ENCODE data around the gene ARID5B. TPM values are rescaled to one million over a fixed set of nuclear protein-coding genes. Genes with fewer than 3 reads are reported as not detected.

The ARID5B gene
- total and polyA plus RNA-seq, 2 experiments from 2014 or later = 1.3 to 1.6 TPM

DNA sequence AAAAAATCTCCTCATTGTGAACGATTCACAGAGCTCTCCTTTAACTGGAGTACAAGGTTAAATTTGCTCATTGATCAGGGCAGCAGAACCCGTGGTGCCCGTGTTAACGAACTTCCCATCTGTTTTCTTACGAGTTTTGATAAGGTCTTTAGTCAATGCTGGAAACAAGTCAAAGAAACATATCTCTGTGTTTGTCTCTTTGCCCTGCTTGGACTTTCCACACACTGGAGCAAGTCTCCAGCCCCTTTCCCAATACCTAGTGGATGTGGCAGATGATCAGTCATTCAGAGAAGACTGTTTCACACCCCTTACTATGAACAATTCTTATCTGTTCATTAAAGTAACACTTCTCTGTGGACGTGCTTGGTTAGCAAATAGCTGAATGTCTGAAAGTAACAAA lies 121.3 kb downstream of the ARID5B start (continued):
- TF ChIP-seq, protein P1, sequence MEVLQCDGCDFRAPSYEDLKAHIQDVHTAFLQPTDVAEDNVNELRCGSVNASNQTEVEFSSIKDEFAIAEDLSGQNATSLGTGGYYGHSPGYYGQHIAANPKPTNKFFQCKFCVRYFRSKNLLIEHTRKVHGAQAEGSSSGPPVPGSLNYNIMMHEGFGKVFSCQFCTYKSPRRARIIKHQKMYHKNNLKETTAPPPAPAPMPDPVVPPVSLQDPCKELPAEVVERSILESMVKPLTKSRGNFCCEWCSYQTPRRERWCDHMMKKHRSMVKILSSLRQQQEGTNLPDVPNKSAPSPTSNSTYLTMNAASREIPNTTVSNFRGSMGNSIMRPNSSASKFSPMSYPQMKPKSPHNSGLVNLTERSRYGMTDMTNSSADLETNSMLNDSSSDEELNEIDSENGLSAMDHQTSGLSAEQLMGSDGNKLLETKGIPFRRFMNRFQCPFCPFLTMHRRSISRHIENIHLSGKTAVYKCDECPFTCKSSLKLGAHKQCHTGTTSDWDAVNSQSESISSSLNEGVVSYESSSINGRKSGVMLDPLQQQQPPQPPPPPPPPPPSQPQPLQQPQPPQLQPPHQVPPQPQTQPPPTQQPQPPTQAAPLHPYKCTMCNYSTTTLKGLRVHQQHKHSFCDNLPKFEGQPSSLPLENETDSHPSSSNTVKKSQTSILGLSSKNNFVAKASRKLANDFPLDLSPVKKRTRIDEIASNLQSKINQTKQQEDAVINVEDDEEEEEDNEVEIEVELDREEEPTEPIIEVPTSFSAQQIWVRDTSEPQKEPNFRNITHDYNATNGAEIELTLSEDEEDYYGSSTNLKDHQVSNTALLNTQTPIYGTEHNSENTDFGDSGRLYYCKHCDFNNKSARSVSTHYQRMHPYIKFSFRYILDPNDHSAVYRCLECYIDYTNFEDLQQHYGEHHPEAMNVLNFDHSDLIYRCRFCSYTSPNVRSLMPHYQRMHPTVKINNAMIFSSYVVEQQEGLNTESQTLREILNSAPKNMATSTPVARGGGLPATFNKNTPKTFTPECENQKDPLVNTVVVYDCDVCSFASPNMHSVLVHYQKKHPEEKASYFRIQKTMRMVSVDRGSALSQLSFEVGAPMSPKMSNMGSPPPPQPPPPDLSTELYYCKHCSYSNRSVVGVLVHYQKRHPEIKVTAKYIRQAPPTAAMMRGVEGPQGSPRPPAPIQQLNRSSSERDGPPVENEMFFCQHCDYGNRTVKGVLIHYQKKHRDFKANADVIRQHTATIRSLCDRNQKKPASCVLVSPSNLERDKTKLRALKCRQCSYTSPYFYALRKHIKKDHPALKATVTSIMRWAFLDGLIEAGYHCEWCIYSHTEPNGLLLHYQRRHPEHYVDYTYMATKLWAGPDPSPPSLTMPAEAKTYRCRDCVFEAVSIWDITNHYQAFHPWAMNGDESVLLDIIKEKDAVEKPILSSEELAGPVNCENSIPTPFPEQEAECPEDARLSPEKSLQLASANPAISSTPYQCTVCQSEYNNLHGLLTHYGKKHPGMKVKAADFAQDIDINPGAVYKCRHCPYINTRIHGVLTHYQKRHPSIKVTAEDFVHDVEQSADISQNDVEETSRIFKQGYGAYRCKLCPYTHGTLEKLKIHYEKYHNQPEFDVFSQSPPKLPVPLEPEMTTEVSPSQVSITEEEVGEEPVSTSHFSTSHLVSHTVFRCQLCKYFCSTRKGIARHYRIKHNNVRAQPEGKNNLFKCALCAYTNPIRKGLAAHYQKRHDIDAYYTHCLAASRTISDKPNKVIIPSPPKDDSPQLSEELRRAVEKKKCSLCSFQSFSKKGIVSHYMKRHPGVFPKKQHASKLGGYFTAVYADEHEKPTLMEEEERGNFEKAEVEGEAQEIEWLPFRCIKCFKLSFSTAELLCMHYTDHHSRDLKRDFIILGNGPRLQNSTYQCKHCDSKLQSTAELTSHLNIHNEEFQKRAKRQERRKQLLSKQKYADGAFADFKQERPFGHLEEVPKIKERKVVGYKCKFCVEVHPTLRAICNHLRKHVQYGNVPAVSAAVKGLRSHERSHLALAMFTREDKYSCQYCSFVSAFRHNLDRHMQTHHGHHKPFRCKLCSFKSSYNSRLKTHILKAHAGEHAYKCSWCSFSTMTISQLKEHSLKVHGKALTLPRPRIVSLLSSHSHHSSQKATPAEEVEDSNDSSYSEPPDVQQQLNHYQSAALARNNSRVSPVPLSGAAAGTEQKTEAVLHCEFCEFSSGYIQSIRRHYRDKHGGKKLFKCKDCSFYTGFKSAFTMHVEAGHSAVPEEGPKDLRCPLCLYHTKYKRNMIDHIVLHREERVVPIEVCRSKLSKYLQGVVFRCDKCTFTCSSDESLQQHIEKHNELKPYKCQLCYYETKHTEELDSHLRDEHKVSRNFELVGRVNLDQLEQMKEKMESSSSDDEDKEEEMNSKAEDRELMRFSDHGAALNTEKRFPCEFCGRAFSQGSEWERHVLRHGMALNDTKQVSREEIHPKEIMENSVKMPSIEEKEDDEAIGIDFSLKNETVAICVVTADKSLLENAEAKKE (CRISPR knock-in tag; IDR thresholded peaks at IDR 0.05) = no peak
- no peak for TF ChIP-seq ZNF114 (CRISPR knock-in tag; IDR thresholded peaks at IDR 0.05)
- no peak for TF ChIP-seq EZH2 (IDR thresholded peaks at IDR 0.05; ENCODE audit: low read depth, unreplicated experiment)
- TF ChIP-seq JUNB (IDR thresholded peaks at IDR 0.05; ENCODE audit: unreplicated experiment) = no peak
- TF ChIP-seq, protein P2, sequence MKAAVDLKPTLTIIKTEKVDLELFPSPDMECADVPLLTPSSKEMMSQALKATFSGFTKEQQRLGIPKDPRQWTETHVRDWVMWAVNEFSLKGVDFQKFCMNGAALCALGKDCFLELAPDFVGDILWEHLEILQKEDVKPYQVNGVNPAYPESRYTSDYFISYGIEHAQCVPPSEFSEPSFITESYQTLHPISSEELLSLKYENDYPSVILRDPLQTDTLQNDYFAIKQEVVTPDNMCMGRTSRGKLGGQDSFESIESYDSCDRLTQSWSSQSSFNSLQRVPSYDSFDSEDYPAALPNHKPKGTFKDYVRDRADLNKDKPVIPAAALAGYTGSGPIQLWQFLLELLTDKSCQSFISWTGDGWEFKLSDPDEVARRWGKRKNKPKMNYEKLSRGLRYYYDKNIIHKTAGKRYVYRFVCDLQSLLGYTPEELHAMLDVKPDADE (IDR thresholded peaks at IDR 0.05) = no peak

DNA sequence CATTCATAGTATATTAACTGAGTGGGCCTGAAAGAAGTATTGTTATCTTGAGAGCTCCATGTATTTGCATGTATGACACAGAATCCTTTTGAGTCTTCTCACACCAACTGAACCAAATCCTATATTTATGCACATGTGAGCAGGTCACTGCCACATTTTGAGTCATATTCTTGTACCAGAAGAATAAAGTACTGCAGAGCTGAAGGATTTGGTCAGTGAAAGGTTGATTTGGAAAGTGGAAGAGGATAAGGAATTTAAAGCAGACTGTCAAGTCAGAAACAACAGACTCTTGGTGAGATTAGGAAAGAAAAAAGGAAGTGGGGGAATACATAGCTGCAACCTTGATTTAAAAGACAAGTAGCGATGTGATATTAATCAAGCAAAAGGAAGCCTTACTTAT lies 121.8 kb downstream of the ARID5B start:
- peaks cover 29% of the 10 kb centered on the region for H3K4me1 Mint-ChIP-seq
- Histone ChIP-seq H3K9me2 (ENCODE audit: insufficient read depth) (no peaks in the 10 kb centered on the region), H3K79me2 (replicated peaks; ENCODE audit: insufficient read depth) (no peaks in the 10 kb centered on the region), H3K4me2 (no peak overlapping the region), H4K20me1 (replicated peaks; ENCODE audit: insufficient read depth) (no peaks in the 10 kb centered on the region), H3K27me3 (ENCODE audit: insufficient read depth) (no peaks in the 10 kb centered on the region), H3K4me1 (ENCODE audit: insufficient read depth) (peaks cover 24% of the 10 kb centered on the region), H3K36me3 (ENCODE audit: insufficient read depth) (no peaks in the 10 kb centered on the region), H3K27ac (ENCODE audit: low read depth) (no peak overlapping the region), H3K4me3 (no peak overlapping the region), H3F3A (replicated peaks; ENCODE audit: low read depth) (no peaks in the 10 kb centered on the region), H2AFZ (no peak overlapping the region)
- TF ChIP-seq POLR2AphosphoS5 (IDR thresholded peaks at IDR 0.05; ENCODE audit: low read depth) (no peak), JUNB (IDR thresholded peaks at IDR 0.05; ENCODE audit: unreplicated experiment) (no peak), EZH2phosphoT487 (IDR thresholded peaks at IDR 0.05; ENCODE audit: unreplicated experiment) (no peak), EZH2 (IDR thresholded peaks at IDR 0.05; ENCODE audit: low read depth, unreplicated experiment) (no peak), ZNF331 (CRISPR knock-in tag; IDR thresholded peaks at IDR 0.05; ENCODE audit: low read depth) (no peak), NANOG (IDR thresholded peaks at IDR 0.05; ENCODE audit: borderline replicate concordance) (no peak), STAT1 (IDR thresholded peaks at IDR 0.05; ENCODE audit: unreplicated experiment) (no peak)
- TF ChIP-seq, protein P3, sequence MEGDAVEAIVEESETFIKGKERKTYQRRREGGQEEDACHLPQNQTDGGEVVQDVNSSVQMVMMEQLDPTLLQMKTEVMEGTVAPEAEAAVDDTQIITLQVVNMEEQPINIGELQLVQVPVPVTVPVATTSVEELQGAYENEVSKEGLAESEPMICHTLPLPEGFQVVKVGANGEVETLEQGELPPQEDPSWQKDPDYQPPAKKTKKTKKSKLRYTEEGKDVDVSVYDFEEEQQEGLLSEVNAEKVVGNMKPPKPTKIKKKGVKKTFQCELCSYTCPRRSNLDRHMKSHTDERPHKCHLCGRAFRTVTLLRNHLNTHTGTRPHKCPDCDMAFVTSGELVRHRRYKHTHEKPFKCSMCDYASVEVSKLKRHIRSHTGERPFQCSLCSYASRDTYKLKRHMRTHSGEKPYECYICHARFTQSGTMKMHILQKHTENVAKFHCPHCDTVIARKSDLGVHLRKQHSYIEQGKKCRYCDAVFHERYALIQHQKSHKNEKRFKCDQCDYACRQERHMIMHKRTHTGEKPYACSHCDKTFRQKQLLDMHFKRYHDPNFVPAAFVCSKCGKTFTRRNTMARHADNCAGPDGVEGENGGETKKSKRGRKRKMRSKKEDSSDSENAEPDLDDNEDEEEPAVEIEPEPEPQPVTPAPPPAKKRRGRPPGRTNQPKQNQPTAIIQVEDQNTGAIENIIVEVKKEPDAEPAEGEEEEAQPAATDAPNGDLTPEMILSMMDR (conservative IDR thresholded peaks at IDR 0.05; ENCODE audit: low read depth in 2 of 2) = no peak
- TF ChIP-seq, protein P2 (IDR thresholded peaks at IDR 0.05) = no peak
- H3K36me3 Mint-ChIP-seq (ENCODE audit: low read depth) = no peaks in the 10 kb centered on the region
- no peak overlapping the region for H3K4me3 Mint-ChIP-seq
- no peak overlapping the region for H3K27ac Mint-ChIP-seq
- no peak for DNase-seq (ENCODE audit: low spot score)
- no peak for ATAC-seq
- H3K9me3 Mint-ChIP-seq = no peaks in the 10 kb centered on the region
- no peaks in the 10 kb centered on the region for H3K27me3 Mint-ChIP-seq (ENCODE audit: insufficient read depth, low read depth, poor library complexity)

Measured in GM23338 (cell line).